A673 (cell line): ENCODE results near the gene SERPINB4. TPM values are rescaled to one million over a fixed set of nuclear protein-coding genes. Genes with fewer than 3 reads are reported as not detected.
"Not testable (repeated sequence)": the region's sequence is repeated elsewhere in the genome, so short reads cannot be mapped to it uniquely, and the experiment has no call there.

ENCODE experiments used
- BruUV-seq: library from RNA; stranded (reverse); fragments of 400-500 nt; replicated peaks from 2 replicates; lab custom pipeline; 2021; lab: Mats Ljungman, UMichigan
- CTCF ChIA-PET: fragments of 300-600 bp; sonication (Branson Sonifier 250); formaldehyde crosslinking; loops from one replicate; lab custom pipeline; 2022; ENCODE audit warnings: antibody characterized with exemption; lab: Charles Lee
- POLR2A ChIA-PET: fragments of 300-600 bp; sonication (Branson Sonifier 250); formaldehyde crosslinking; loops from one replicate; lab custom pipeline; 2022; ENCODE audit warnings: antibody characterized with exemption; ENCODE audit not compliant: low non-redundant PET; lab: Charles Lee
- DNase-seq: peaks from one replicate; pipeline ENCODE4 v3.0.0-alpha.2; 2015; ENCODE audit warnings: low spot score
- H3K27ac ChIP-seq: fragments of 200-600 bp; sonication (generic); 2 replicates; pipeline ENCODE4 v1.5.1; 2016; ENCODE audit warnings: mixed run types, low read depth, mild to moderate bottlenecking, mixed read lengths, antibody characterized with exemption, low read length; ENCODE audit not compliant: poor library complexity, severe bottlenecking
- H3K27me3 ChIP-seq: fragments of 200-600 bp; sonication (generic); replicated peaks from 2 replicates; pipeline ENCODE4 v1.6.1; 2017; ENCODE audit warnings: mixed run types, low read depth, mild to moderate bottlenecking, mixed read lengths, antibody characterized with exemption, low read length; ENCODE audit not compliant: insufficient read depth, poor library complexity
- H3K36me3 ChIP-seq: fragments of 200-600 bp; sonication (generic); 2 replicates; pipeline ENCODE4 v1.6.1; 2016; ENCODE audit warnings: mixed run types, mild to moderate bottlenecking, mixed read lengths, antibody characterized with exemption, low read length; ENCODE audit not compliant: insufficient read depth, poor library complexity, severe bottlenecking
- H3K4me1 ChIP-seq: fragments of 200-600 bp; sonication (generic); 2 replicates; pipeline ENCODE4 v1.6.1; 2017; ENCODE audit warnings: mixed run types, mild to moderate bottlenecking, mixed read lengths, antibody characterized with exemption, low read length; ENCODE audit not compliant: insufficient read depth, poor library complexity, severe bottlenecking
- H3K4me3 ChIP-seq: fragments of 200-600 bp; sonication (generic); 2 replicates; pipeline ENCODE4 v1.5.1; 2016; ENCODE audit warnings: low read depth, mixed run types, mild to moderate bottlenecking, mixed read lengths, low read length; ENCODE audit not compliant: poor library complexity, severe bottlenecking
- H3K9me3 ChIP-seq: fragments of 200-600 bp; sonication (generic); 2 replicates; pipeline ENCODE4 v1.6.1; 2016; ENCODE audit warnings: mixed run types, low read depth, mild to moderate bottlenecking, mixed read lengths, antibody characterized with exemption, low read length; ENCODE audit not compliant: poor library complexity, severe bottlenecking
- EZH2 ChIP-seq: fragments of 200-600 bp; sonication (generic); IDR thresholded peaks from 2 replicates; pipeline ENCODE4 v1.6.1; 2017; ENCODE audit warnings: borderline replicate concordance, low read depth, mild to moderate bottlenecking, mixed read lengths, antibody characterized with exemption, low read length; ENCODE audit not compliant: poor library complexity, severe bottlenecking
- intact Hi-C: fragments of 100-400 bp; cut with micrococcal nuclease; formaldehyde crosslinking; loops from one replicate; pipeline ENCODE4 v1.10.0; 2022; ENCODE audit not compliant: unreplicated experiment
- total RNA-seq: library from RNA; stranded (reverse); gene quantifications from 2 replicates; pipeline ENCODE4 v1.2.3, GENCODE V29; 2021
- TF ChIP-seq, protein P1 (sequence below): fragments of 300-800, 200-600 bp; sonication (generic); conservative IDR thresholded peaks from 2 replicates; pipeline ENCODE4 v1.5.1; 2017; ENCODE audit warnings: low read depth, mild to moderate bottlenecking, antibody characterized with exemption, low read length, moderate library complexity, mixed read lengths

The SERPINB4 gene
- total RNA-seq, 1 experiment from 2014 or later = not detected

- Histone ChIP-seq H3K27me3 (no peaks in the 10 kb centered on the region), H3K4me3 (no peak overlapping the region), H3K27ac (no peak overlapping the region), H3K36me3 (no peaks in the 10 kb centered on the region), H3K9me3 (no peaks in the 10 kb centered on the region), H3K4me1 (peaks cover 5% of the 10 kb centered on the region)
- POLR2A ChIA-PET = no interaction called here
- CTCF ChIA-PET = no interaction called here
- no TSS peak for BruUV-seq
- intact Hi-C loops = no loop called here
- TF ChIP-seq EZH2 = no peak
- TF ChIP-seq, protein P1, sequence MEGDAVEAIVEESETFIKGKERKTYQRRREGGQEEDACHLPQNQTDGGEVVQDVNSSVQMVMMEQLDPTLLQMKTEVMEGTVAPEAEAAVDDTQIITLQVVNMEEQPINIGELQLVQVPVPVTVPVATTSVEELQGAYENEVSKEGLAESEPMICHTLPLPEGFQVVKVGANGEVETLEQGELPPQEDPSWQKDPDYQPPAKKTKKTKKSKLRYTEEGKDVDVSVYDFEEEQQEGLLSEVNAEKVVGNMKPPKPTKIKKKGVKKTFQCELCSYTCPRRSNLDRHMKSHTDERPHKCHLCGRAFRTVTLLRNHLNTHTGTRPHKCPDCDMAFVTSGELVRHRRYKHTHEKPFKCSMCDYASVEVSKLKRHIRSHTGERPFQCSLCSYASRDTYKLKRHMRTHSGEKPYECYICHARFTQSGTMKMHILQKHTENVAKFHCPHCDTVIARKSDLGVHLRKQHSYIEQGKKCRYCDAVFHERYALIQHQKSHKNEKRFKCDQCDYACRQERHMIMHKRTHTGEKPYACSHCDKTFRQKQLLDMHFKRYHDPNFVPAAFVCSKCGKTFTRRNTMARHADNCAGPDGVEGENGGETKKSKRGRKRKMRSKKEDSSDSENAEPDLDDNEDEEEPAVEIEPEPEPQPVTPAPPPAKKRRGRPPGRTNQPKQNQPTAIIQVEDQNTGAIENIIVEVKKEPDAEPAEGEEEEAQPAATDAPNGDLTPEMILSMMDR = no peak
- DNase-seq = no peak
Observed at GRCh38 chr18:63664571-63664970, 20.5 kb upstream of the SERPINB4 start.

- intact Hi-C loops, H3K27me3 ChIP-seq, CTCF ChIA-PET, DNase-seq, POLR2A ChIA-PET, H3K36me3 ChIP-seq, H3K4me1 ChIP-seq, H3K4me3 ChIP-seq, H3K9me3 ChIP-seq, BruUV-seq, H3K27ac ChIP-seq: not testable (repeated sequence)
Observed at GRCh38 chr18:63661750-63662149, 17.7 kb upstream of the SERPINB4 start, which contains the start of gene SERPINB3. Gene SERPINB3 (minus strand): TSS chr18:63661893. CDS start chr18:63661216, 677 bp downstream.

DNA sequence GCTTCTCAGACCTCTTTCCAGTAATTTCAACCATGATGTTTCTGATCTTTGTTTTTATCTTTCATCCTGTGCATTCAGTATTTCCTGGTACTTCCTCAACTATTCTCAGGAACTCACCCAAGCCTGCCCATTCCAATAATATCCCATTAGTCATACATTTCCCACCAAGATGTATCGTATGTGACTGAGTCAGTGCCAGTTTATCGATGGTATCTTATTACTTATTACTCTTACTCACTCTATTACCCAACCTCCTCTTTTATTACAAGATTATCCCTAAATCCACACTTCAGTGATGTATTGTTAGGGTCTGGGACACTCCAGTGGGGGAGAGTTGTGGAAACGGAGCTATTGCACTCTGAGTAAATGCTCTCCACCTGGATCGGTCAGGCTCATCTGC, 14.9 kb upstream of the SERPINB4 start:
- H3K9me3 ChIP-seq, BruUV-seq, H3K4me1 ChIP-seq, H3K27ac ChIP-seq, CTCF ChIA-PET, H3K4me3 ChIP-seq, H3K27me3 ChIP-seq, H3K36me3 ChIP-seq, POLR2A ChIA-PET, DNase-seq, intact Hi-C loops: not testable (repeated sequence)

- H3K9me3 ChIP-seq, H3K36me3 ChIP-seq, CTCF ChIA-PET, H3K27ac ChIP-seq, POLR2A ChIA-PET, H3K4me1 ChIP-seq, H3K4me3 ChIP-seq, BruUV-seq, H3K27me3 ChIP-seq, intact Hi-C loops: not testable (repeated sequence)
- peak; percentile 13 for DNase-seq
Observed at GRCh38 chr18:63650271-63650670, 6.2 kb upstream of the SERPINB4 start.

GRCh38 chr18:63648241-63648640, 4.2 kb upstream of the SERPINB4 start:
- TF ChIP-seq, protein P1 = no peak
- TF ChIP-seq EZH2 = no peak
- peak; percentile 30 for DNase-seq
- intact Hi-C loops = no loop called here
- H3K27ac ChIP-seq = no peak overlapping the region
- peaks cover 7% of the 10 kb centered on the region for H3K4me1 ChIP-seq
- H3K9me3 ChIP-seq = no peaks in the 10 kb centered on the region
- no TSS peak for BruUV-seq
- H3K4me3 ChIP-seq = no peak overlapping the region
- CTCF ChIA-PET = no interaction called here
- POLR2A ChIA-PET = no interaction called here
- no peaks in the 10 kb centered on the region for H3K27me3 ChIP-seq
- no peaks in the 10 kb centered on the region for H3K36me3 ChIP-seq
